ENCODE measurements around the gene PRL. TPM values are rescaled to one million over a fixed set of nuclear protein-coding genes. Genes with fewer than 3 reads are reported as not detected.

PRL gene
- total and polyA plus RNA-seq, 4 donors: 0.11 to 1.1 (median 0.87) TPM; not detected in 1

DNA sequence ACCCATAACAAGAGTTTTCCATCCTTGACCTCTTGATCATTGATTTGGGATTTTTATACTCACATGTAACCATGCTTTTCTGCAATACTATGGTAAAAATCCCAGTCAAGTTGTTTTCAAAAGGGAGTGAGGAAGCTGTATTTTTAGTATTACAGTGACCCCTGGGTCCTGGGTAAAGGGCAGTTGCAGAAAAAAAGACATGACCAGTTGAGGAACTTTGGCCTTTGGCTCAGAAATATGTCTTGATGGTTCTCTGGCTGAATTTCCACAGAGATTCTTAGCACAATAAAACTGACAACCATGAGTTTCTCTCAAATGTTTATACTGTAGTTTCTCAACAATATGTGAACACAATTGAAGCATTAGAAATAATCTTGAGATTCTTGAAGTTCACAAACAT, 28.6 kb upstream of the PRL start:
- Histone ChIP-seq H3K4me1 (ENCODE audit: control insufficient read depth, insufficient read depth, low read length) (no peaks in the 10 kb centered on the region), H3K36me3 (ENCODE audit: control insufficient read depth, insufficient read depth, low read length) (no peaks in the 10 kb centered on the region), H3K4me3 (ENCODE audit: low read depth, low read length) (no peak overlapping the region), H3K27ac (ENCODE audit: low read depth, low read length) (no peak overlapping the region), H3K27me3 (ENCODE audit: control insufficient read depth, insufficient read depth, low read length) (no peaks in the 10 kb centered on the region), H3K9me3 (ENCODE audit: control insufficient read depth, insufficient read depth, low read length) (no peaks in the 10 kb centered on the region)
- DNase-seq (ENCODE audit: low read depth in 4 of 6, low spot score in 6 of 6): no peak

DNA sequence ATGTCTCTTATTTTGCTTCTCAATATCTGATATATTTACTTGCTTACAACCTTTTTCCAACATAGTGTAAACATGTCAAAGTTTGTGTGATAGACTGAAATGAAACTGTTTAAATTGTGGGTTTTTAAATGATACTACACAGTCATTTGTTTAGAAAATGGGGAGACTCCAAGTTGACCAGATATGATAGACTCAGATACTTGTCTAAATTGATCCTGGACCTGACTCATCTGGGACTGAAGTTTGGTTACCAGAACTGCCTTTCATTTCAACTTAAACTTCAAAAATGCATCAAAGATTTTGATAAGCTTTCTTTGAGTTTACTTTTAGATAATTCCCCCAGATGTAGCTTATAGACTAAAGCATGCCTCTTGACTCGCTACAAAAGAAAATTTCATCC, 27.0 kb upstream of the PRL start:
- Histone ChIP-seq H3K36me3 (ENCODE audit: control insufficient read depth, insufficient read depth, low read length) (no peaks in the 10 kb centered on the region), H3K27ac (ENCODE audit: low read depth, low read length) (no peak overlapping the region), H3K4me1 (ENCODE audit: control insufficient read depth, insufficient read depth, low read length) (no peaks in the 10 kb centered on the region), H3K4me3 (ENCODE audit: low read depth, low read length) (no peak overlapping the region), H3K27me3 (ENCODE audit: control insufficient read depth, insufficient read depth, low read length) (no peaks in the 10 kb centered on the region), H3K9me3 (ENCODE audit: control insufficient read depth, insufficient read depth, low read length) (no peaks in the 10 kb centered on the region)
- WGBS (ENCODE audit: insufficient coverage): no CpG with 5 or more reads among the region's 1 CpG
- DNase-seq (ENCODE audit: low read depth in 4 of 6, low spot score in 6 of 6): no peak

DNA sequence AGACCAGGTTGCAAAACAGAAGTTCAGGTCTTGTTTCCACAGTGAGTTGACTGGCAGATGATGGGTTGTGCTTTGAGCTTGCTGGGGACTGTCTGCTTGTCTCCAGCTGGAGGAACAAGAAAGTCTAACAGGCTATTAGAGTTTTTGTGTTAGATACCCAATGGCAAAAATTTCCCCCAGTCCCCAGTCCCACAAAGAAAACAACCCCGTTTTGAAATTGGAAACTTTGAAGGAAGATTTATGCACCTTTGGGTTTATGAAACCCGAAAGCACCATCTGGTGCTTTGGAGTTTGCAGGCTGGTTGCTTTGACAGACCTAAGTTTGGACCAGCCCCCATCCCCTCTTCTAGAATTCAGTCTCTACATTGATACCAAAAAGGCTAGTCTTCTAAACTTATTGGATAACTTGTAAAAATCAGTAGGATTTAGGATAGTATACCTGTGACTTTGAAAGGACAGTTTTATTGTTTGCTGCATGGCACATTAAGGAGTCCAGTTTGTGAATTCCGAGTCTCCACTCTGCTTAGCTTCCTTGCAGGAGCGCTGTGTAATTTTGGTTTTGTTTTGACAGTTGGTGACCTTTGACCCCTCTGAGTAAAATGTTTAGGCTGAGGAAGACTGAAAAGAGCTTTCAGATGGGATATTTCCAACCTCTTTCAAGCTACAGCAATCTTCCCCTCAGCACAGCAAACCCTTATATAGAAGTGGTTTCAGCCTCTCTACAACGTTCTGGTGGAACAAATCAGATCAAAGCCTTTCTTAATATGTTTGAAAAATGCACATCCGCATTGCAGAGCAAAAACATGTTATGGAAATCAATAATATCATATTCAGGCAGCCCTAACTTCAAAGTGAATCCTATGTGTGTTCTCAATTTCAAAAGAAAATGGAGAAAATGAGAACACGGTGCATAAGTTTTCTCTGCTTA, 25.5 kb upstream of the PRL start:
- WGBS (ENCODE audit: insufficient coverage): 76% methylated on average over 3 of the region's 7 CpGs
- DNase-seq (ENCODE audit: low read depth in 4 of 6, low spot score in 6 of 6): peak in 1 of 6 donors; percentile 60
- no peak overlapping the region for H3K27ac ChIP-seq (ENCODE audit: low read depth, low read length)
- H3K4me3 ChIP-seq (ENCODE audit: low read depth, low read length): no peak overlapping the region
- no peaks in the 10 kb centered on the region for H3K4me1 ChIP-seq (ENCODE audit: control insufficient read depth, insufficient read depth, low read length)
- no peaks in the 10 kb centered on the region for H3K27me3 ChIP-seq (ENCODE audit: control insufficient read depth, insufficient read depth, low read length)
- H3K9me3 ChIP-seq (ENCODE audit: control insufficient read depth, insufficient read depth, low read length): no peaks in the 10 kb centered on the region
- H3K36me3 ChIP-seq (ENCODE audit: control insufficient read depth, insufficient read depth, low read length): no peaks in the 10 kb centered on the region

DNA sequence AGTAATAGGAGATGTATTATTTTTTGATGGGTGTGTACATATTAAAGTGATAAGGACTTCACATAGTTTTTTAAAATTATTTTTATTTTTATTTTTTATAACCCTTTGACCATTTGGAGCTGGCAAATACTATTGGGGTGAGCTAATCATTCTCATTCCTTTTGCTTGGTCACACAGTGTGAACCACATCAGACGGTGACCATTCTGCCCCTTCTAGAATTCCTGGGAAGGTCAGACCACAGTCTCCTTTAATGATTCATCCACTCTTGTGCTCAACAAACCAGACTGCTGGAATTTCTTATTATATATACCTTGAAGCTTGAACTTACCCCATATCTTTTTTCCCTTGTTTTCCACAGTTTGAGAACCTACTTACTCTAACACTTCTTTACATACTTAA, 23.9 kb upstream of the PRL start:
- H3K9me3 ChIP-seq (ENCODE audit: control insufficient read depth, insufficient read depth, low read length): no peaks in the 10 kb centered on the region
- no peak for DNase-seq (ENCODE audit: low read depth in 4 of 6, low spot score in 6 of 6)
- no peaks in the 10 kb centered on the region for H3K36me3 ChIP-seq (ENCODE audit: control insufficient read depth, insufficient read depth, low read length)
- no peaks in the 10 kb centered on the region for H3K27me3 ChIP-seq (ENCODE audit: control insufficient read depth, insufficient read depth, low read length)
- WGBS (ENCODE audit: insufficient coverage): no CpG with 5 or more reads among the region's 1 CpG
- no peak overlapping the region for H3K4me3 ChIP-seq (ENCODE audit: low read depth, low read length)
- H3K4me1 ChIP-seq (ENCODE audit: control insufficient read depth, insufficient read depth, low read length): no peaks in the 10 kb centered on the region
- H3K27ac ChIP-seq (ENCODE audit: low read depth, low read length): no peak overlapping the region

GRCh38 chr6:22318404-22318803, 21.6 kb upstream of the PRL start:
- Histone ChIP-seq H3K27me3 (ENCODE audit: control insufficient read depth, insufficient read depth, low read length) (no peaks in the 10 kb centered on the region), H3K4me1 (ENCODE audit: control insufficient read depth, insufficient read depth, low read length) (no peaks in the 10 kb centered on the region), H3K4me3 (ENCODE audit: low read depth, low read length) (no peak overlapping the region), H3K9me3 (ENCODE audit: control insufficient read depth, insufficient read depth, low read length) (peaks cover 4% of the 10 kb centered on the region), H3K27ac (ENCODE audit: low read depth, low read length) (no peak overlapping the region), H3K36me3 (ENCODE audit: control insufficient read depth, insufficient read depth, low read length) (no peaks in the 10 kb centered on the region)
- DNase-seq (ENCODE audit: low read depth in 4 of 6, low spot score in 6 of 6): no peak
- WGBS (ENCODE audit: insufficient coverage): 92% methylated on average over 15 of the region's 22 CpGs

DNA sequence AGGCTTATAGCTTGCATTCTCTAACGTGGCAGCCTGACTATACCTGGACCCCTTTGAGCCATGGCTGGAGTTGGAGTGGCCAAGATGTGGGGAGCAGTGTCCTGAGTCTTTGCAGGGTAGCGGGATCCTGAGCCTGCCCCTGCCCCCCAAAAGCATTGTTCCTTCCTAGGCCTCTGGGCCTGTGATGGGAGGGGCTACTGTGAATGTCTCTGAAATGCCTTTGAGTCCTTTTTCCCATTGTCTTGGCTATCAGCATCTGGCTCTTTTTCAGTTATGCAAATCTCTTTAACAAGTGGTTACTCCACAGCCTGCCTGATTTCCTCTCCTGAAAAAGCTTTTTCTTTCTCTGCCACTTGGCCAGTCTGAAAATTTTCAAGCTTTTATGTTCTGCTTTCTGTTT, 17.0 kb upstream of the PRL start:
- Histone ChIP-seq H3K27me3 (ENCODE audit: control insufficient read depth, insufficient read depth, low read length) (no peaks in the 10 kb centered on the region), H3K4me1 (ENCODE audit: control insufficient read depth, insufficient read depth, low read length) (no peaks in the 10 kb centered on the region), H3K9me3 (ENCODE audit: control insufficient read depth, insufficient read depth, low read length) (peaks cover 8% of the 10 kb centered on the region), H3K4me3 (ENCODE audit: low read depth, low read length) (no peak overlapping the region), H3K36me3 (ENCODE audit: control insufficient read depth, insufficient read depth, low read length) (no peaks in the 10 kb centered on the region), H3K27ac (ENCODE audit: low read depth, low read length) (no peak overlapping the region)
- no CpG with 5 or more reads among the region's 2 CpGs for WGBS (ENCODE audit: insufficient coverage)
- no peak for DNase-seq (ENCODE audit: low read depth in 4 of 6, low spot score in 6 of 6)

DNA sequence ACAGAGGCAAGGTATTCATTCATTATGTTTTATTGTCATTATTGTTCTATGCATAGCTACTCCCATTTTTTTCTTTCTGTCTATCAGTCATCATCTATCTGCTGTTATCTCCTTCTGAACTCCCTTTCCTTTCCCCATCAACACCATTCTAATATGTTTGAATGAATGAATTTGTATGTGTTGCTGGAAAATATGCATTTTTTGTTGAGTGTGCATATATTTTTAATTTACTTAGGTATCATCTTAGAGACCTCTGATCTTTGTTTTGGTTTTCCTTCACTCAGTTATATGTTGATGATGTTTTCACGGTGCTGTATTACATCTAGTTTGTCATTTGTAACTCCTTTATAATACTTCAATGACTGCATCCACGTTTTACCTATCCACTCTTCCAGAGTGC, 12.1 kb upstream of the PRL start:
- no peak for DNase-seq (ENCODE audit: low read depth in 4 of 6, low spot score in 6 of 6)
- Histone ChIP-seq H3K36me3 (ENCODE audit: control insufficient read depth, insufficient read depth, low read length) (no peaks in the 10 kb centered on the region), H3K4me1 (ENCODE audit: control insufficient read depth, insufficient read depth, low read length) (no peaks in the 10 kb centered on the region), H3K4me3 (ENCODE audit: low read depth, low read length) (no peak overlapping the region), H3K27me3 (ENCODE audit: control insufficient read depth, insufficient read depth, low read length) (no peaks in the 10 kb centered on the region), H3K9me3 (ENCODE audit: control insufficient read depth, insufficient read depth, low read length) (peaks cover 8% of the 10 kb centered on the region), H3K27ac (ENCODE audit: low read depth, low read length) (no peak overlapping the region)
- no CpG with 5 or more reads among the region's 2 CpGs for WGBS (ENCODE audit: insufficient coverage)

DNA sequence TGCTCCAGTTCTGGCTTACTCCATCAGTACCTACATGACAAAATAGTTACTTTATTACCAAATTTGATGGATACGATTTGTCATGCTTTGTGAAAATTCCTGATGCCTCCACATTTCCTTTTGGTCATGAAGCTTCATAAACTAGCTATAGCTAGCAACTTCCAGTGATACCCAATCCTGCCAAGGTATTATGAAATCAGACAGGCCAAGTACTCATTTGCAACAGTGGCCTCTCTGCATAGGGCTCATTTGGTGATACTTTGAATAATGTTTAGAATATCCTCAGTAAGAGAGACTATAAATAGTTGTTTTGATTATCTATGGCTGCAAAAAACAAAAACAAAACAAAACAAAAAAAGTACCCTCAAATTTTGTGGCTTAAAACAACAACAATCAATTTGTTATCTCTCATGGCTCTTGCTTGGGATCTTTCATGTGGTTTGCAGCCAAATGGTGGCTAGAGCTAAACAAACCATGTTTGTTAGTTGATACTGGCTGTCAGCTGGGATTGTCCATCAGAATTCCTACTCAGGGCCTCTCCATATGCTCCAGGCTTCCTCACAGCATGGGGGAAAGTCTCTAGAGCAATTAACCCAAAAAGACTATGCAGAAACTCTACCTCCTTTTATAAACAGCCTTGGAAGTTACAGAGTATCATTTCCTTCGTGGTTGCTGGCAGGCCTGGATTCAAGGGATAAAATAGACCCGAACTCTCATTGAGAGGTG, 10.1 kb upstream of the PRL start:
- Histone ChIP-seq H3K27ac (ENCODE audit: low read depth, low read length) (no peak overlapping the region), H3K36me3 (ENCODE audit: control insufficient read depth, insufficient read depth, low read length) (no peaks in the 10 kb centered on the region), H3K27me3 (ENCODE audit: control insufficient read depth, insufficient read depth, low read length) (no peaks in the 10 kb centered on the region), H3K4me3 (ENCODE audit: low read depth, low read length) (no peak overlapping the region), H3K9me3 (ENCODE audit: control insufficient read depth, insufficient read depth, low read length) (peaks cover 4% of the 10 kb centered on the region), H3K4me1 (ENCODE audit: control insufficient read depth, insufficient read depth, low read length) (no peaks in the 10 kb centered on the region)
- DNase-seq (ENCODE audit: low read depth in 4 of 6, low spot score in 6 of 6): peak in 1 of 6 donors; percentile 29
- no CpG with 5 or more reads among the region's 3 CpGs for WGBS (ENCODE audit: insufficient coverage)

GRCh38 chr6:22302838-22303237, 6.0 kb upstream of the PRL start:
- no peaks in the 10 kb centered on the region for H3K9me3 ChIP-seq (ENCODE audit: control insufficient read depth, insufficient read depth, low read length)
- H3K27me3 ChIP-seq (ENCODE audit: control insufficient read depth, insufficient read depth, low read length): no peaks in the 10 kb centered on the region
- no peak overlapping the region for H3K4me3 ChIP-seq (ENCODE audit: low read depth, low read length)
- H3K27ac ChIP-seq (ENCODE audit: low read depth, low read length): no peak overlapping the region
- DNase-seq (ENCODE audit: low read depth in 4 of 6, low spot score in 6 of 6): peak in 1 of 6 donors; percentile 4
- 17% methylated on average over 1 of the region's 1 CpG for WGBS (ENCODE audit: insufficient coverage)
- H3K36me3 ChIP-seq (ENCODE audit: control insufficient read depth, insufficient read depth, low read length): no peaks in the 10 kb centered on the region
- no peaks in the 10 kb centered on the region for H3K4me1 ChIP-seq (ENCODE audit: control insufficient read depth, insufficient read depth, low read length)

All from spinal cord (tissue), 10 donors.